AG09309 (cell line): ENCODE data around the gene CACYBP.

Source experiments
- DNase-seq: peaks from one replicate; pipeline ENCODE4 v3.0.0-alpha.2; 2010; ENCODE audit warnings: low read depth
- H3K4me3 ChIP-seq: 2 replicates; pipeline ENCODE4 v1.5.1; 2011; ENCODE audit warnings: mild to moderate bottlenecking, low read depth, low read length, moderate library complexity; ENCODE audit not compliant: control insufficient read depth
- CTCF ChIP-seq: IDR thresholded peaks from 2 replicates; pipeline ENCODE4 v1.5.1; 2011; ENCODE audit warnings: mild to moderate bottlenecking, low read depth, low read length, inconsistent platforms; ENCODE audit not compliant: insufficient read depth, control insufficient read depth; ENCODE audit errors: missing control alignments

CACYBP gene

GRCh38 chr1:174965362-174966007, 34.3 kb upstream of the CACYBP start:
- no peak for DNase-seq
- no peak overlapping the region for H3K4me3 ChIP-seq
- no peak for TF ChIP-seq CTCF

- DNase-seq: no peak
- TF ChIP-seq CTCF: no peak
- H3K4me3 ChIP-seq: no peak overlapping the region
Measured at GRCh38 chr1:174966008-174966572, 33.7 kb upstream of the CACYBP start.

DNA sequence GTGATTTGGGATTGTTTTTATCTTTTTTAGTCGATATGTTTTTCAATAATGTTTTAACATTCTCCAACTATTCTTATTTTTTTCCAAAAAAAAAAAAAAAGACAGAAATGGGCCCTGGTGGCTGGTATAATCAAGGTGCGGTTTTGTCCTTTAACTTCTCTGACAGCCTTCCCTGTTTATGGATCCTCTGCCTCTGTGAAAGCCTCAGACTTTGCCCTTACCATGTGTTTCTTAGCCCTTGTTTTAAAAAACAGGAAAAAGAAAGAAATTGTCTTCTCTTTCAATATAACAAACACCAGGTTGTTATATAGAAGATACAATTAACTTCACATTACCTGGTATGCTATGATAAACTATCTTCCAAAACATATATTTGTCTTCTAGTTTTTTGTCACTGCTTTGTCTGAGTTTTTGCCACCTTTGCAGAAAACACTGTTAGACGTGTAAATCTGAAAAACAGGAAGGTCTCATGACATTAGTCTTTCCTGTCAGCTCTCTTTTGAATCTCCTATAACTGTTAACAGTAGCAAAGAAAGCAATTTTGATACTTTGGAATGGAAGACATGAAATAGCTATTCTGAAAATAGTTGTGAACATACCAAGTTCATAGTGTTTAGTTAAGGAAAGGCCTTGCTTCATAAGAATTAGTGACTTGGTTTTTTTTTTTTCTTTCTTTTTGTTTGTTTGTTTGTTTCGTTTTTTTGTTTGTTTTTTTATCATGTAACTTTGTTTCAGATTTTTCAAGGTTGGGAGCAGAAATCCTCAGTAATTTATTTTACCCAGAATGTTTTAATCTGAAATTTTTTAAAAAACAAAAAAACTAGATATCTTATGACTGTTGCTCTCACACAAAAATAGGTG, 31.7 kb upstream of the CACYBP start:
- DNase-seq: no peak
- TF ChIP-seq CTCF: no peak
- no peak overlapping the region for H3K4me3 ChIP-seq

DNA sequence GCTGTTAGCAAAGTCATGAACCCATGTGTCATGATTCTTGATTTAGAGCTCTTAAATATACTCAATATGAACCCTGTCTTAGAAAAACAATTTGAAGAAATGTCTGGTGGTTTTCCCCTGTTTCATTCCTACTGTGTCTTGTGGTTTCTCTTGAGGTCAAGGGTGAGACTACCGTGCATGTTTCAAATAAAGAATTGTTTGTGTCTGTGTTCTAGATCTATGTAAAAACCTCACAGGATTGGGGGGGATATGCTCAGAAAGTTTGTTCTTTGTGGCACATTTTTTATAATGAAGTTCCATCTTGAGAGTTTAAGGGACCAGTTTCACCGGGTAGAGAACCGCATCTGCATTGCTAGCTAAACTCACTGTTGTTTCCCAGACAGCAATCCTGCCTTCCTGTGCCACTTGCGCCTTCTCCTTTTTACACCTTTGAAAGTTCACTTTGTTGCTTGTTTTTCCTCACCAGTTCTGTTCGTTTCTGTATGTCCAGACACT, 30.9 kb upstream of the CACYBP start:
- TF ChIP-seq CTCF: no peak
- DNase-seq: peak; percentile 37
- H3K4me3 ChIP-seq: no peak overlapping the region

- H3K4me3 ChIP-seq: no peak overlapping the region
- no peak for TF ChIP-seq CTCF
- no peak for DNase-seq
Measured at GRCh38 chr1:174969977-174970376, 29.8 kb upstream of the CACYBP start.

DNA sequence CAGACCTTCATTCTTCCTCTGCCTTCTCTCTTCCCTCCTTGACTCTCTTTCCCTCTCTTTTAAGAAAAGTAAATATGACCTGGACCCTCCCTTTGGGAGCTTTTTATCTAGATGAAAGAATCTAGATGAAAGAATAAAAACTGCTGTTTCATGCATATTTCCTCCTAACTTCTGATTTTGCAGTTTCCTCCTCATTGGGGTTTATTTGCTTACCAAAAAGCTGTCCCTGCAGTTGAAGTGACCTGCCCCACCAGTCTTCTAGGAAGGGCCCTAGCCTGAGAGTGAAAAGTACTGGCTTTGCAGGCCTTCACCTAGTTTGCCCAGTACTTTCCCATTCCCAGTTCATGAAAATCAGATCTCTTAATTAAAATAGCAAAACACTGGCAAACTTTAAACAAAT, 28.3 kb upstream of the CACYBP start:
- TF ChIP-seq CTCF: no peak
- H3K4me3 ChIP-seq: no peak overlapping the region
- DNase-seq: no peak
